ENCODE data around the gene USP48. TPM values are rescaled to one million over a fixed set of nuclear protein-coding genes. Genes with fewer than 3 reads are reported as not detected.

The USP48 gene
- total and polyA plus RNA-seq, 2 of the 13 experiments (the other 11 are each of a cell fraction or from before 2014, with no cell fraction given): 30.4 to 30.7 TPM

DNA sequence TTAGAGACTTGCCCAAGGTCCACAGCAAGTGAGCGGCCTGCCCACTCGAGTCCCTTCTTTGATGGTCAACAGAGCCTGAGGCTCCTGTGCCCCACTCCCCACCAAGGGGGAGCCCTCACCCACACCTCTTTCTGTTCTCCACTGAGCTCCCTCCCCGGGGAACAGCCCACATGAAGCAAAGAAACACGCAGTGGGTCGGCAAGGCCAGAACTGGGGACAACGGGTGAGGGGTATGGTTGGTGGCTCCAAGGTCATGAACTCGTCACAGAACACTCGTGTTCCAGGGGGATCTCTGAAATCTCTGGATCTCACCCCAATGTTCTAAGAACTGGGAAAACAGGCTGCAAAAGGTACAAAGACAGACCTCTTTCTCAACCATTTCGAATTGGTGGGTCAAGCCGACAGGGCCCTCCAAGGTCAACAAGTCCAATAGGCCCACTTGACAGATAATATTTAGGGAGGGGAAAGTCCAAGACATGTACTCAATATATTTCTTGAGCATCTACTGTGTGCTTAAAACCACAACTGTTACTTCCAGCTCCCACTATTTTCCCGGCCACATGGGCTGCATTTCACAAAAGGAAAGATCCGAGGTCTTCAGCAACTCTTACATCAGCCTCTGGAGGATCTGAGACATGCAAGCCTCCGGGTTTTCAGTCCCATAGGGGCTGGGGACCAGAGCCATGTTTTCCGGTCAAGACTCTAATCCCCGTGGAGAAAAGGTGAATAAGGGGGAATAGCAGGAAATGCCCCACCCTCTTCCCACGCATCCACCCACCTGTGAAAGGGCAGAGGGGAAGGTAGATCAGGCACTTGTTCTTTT lies 112.7 kb downstream of the USP48 start (continued):
- TF ChIP-seq, protein P1, sequence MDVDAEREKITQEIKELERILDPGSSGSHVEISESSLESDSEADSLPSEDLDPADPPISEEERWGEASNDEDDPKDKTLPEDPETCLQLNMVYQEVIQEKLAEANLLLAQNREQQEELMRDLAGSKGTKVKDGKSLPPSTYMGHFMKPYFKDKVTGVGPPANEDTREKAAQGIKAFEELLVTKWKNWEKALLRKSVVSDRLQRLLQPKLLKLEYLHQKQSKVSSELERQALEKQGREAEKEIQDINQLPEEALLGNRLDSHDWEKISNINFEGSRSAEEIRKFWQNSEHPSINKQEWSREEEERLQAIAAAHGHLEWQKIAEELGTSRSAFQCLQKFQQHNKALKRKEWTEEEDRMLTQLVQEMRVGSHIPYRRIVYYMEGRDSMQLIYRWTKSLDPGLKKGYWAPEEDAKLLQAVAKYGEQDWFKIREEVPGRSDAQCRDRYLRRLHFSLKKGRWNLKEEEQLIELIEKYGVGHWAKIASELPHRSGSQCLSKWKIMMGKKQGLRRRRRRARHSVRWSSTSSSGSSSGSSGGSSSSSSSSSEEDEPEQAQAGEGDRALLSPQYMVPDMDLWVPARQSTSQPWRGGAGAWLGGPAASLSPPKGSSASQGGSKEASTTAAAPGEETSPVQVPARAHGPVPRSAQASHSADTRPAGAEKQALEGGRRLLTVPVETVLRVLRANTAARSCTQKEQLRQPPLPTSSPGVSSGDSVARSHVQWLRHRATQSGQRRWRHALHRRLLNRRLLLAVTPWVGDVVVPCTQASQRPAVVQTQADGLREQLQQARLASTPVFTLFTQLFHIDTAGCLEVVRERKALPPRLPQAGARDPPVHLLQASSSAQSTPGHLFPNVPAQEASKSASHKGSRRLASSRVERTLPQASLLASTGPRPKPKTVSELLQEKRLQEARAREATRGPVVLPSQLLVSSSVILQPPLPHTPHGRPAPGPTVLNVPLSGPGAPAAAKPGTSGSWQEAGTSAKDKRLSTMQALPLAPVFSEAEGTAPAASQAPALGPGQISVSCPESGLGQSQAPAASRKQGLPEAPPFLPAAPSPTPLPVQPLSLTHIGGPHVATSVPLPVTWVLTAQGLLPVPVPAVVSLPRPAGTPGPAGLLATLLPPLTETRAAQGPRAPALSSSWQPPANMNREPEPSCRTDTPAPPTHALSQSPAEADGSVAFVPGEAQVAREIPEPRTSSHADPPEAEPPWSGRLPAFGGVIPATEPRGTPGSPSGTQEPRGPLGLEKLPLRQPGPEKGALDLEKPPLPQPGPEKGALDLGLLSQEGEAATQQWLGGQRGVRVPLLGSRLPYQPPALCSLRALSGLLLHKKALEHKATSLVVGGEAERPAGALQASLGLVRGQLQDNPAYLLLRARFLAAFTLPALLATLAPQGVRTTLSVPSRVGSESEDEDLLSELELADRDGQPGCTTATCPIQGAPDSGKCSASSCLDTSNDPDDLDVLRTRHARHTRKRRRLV (CRISPR knock-in tag; IDR thresholded peaks at IDR 0.05): peak; percentile 11; the same call in 1 of the 2 replicates
- TF ChIP-seq ZNF136 (CRISPR knock-in tag; IDR thresholded peaks at IDR 0.05; ENCODE audit: low read depth) (no peak), GLI4 (CRISPR knock-in tag; IDR thresholded peaks at IDR 0.05; ENCODE audit: borderline replicate concordance) (no peak), ZNF282 (IDR thresholded peaks at IDR 0.05; ENCODE audit: partially characterized antibody) (no peak), NFYB (CRISPR knock-in tag; IDR thresholded peaks at IDR 0.05) (no peak), ZNF775 (CRISPR knock-in tag; IDR thresholded peaks at IDR 0.05; ENCODE audit: borderline replicate concordance) (no peak), ZNF629 (CRISPR knock-in tag; conservative IDR thresholded peaks at IDR 0.05) (peak; percentile 73; the same call in 1 of the 2 replicates), NCOR1 (IDR thresholded peaks at IDR 0.05; ENCODE audit: borderline replicate concordance, low read length) (no peak), KAT8 (CRISPR knock-in tag; IDR thresholded peaks at IDR 0.05) (no peak), KAT2B (IDR thresholded peaks at IDR 0.05; ENCODE audit: borderline replicate concordance, low read depth, low read length) (no peak), ZNF33A (CRISPR knock-in tag; IDR thresholded peaks at IDR 0.05; ENCODE audit: borderline replicate concordance) (no peak), ZNF383 (CRISPR knock-in tag; IDR thresholded peaks at IDR 0.05; ENCODE audit: borderline replicate concordance) (0 out of 2 replicates have a peak, but pooled peaks have one; percentile 58)
- TF ChIP-seq, protein P2, sequence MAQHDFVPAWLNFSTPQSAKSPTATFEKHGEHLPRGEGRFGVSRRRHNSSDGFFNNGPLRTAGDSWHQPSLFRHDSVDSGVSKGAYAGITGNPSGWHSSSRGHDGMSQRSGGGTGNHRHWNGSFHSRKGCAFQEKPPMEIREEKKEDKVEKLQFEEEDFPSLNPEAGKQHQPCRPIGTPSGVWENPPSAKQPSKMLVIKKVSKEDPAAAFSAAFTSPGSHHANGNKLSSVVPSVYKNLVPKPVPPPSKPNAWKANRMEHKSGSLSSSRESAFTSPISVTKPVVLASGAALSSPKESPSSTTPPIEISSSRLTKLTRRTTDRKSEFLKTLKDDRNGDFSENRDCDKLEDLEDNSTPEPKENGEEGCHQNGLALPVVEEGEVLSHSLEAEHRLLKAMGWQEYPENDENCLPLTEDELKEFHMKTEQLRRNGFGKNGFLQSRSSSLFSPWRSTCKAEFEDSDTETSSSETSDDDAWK (CRISPR knock-in tag; IDR thresholded peaks at IDR 0.05): no peak
- TF ChIP-seq, protein P3, sequence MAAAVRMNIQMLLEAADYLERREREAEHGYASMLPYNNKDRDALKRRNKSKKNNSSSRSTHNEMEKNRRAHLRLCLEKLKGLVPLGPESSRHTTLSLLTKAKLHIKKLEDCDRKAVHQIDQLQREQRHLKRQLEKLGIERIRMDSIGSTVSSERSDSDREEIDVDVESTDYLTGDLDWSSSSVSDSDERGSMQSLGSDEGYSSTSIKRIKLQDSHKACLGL (CRISPR knock-in tag; IDR thresholded peaks at IDR 0.05): no peak
- TF ChIP-seq, protein P4, sequence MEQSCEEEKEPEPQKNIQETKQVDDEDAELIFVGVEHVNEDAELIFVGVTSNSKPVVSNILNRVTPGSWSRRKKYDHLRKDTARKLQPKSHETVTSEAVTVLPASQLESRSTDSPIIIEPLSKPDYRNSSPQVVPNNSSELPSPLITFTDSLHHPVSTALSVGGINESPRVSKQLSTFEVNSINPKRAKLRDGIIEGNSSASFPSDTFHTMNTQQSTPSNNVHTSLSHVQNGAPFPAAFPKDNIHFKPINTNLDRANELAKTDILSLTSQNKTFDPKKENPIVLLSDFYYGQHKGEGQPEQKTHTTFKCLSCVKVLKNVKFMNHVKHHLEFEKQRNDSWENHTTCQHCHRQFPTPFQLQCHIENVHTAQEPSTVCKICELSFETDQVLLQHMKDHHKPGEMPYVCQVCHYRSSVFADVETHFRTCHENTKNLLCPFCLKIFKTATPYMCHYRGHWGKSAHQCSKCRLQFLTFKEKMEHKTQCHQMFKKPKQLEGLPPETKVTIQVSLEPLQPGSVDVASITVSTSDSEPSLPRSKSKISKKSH (CRISPR knock-in tag; IDR thresholded peaks at IDR 0.05; ENCODE audit: borderline replicate concordance): no peak
- TF ChIP-seq, protein P5, sequence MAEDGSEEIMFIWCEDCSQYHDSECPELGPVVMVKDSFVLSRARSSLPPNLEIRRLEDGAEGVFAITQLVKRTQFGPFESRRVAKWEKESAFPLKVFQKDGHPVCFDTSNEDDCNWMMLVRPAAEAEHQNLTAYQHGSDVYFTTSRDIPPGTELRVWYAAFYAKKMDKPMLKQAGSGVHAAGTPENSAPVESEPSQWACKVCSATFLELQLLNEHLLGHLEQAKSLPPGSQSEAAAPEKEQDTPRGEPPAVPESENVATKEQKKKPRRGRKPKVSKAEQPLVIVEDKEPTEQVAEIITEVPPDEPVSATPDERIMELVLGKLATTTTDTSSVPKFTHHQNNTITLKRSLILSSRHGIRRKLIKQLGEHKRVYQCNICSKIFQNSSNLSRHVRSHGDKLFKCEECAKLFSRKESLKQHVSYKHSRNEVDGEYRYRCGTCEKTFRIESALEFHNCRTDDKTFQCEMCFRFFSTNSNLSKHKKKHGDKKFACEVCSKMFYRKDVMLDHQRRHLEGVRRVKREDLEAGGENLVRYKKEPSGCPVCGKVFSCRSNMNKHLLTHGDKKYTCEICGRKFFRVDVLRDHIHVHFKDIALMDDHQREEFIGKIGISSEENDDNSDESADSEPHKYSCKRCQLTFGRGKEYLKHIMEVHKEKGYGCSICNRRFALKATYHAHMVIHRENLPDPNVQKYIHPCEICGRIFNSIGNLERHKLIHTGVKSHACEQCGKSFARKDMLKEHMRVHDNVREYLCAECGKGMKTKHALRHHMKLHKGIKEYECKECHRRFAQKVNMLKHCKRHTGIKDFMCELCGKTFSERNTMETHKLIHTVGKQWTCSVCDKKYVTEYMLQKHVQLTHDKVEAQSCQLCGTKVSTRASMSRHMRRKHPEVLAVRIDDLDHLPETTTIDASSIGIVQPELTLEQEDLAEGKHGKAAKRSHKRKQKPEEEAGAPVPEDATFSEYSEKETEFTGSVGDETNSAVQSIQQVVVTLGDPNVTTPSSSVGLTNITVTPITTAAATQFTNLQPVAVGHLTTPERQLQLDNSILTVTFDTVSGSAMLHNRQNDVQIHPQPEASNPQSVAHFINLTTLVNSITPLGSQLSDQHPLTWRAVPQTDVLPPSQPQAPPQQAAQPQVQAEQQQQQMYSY (CRISPR knock-in tag; IDR thresholded peaks at IDR 0.05): no peak
